HUES48 (cell line): ENCODE measurements around the gene GM2A.
"Not testable (repeated sequence)": the region's sequence is repeated elsewhere in the genome, so short reads cannot be mapped to it uniquely, and the experiment has no call there.

Experiments
- H3K27ac ChIP-seq: one replicate; pipeline ENCODE4 v1.7.0; 2013; ENCODE audit warnings: low read depth, low read length, inconsistent platforms
- H3K27me3 ChIP-seq: 2 replicates; pipeline ENCODE4 v1.6.1; 2013; ENCODE audit warnings: mild to moderate bottlenecking, low read length; ENCODE audit not compliant: control insufficient read depth, insufficient read depth
- H3K36me3 ChIP-seq: 2 replicates; pipeline ENCODE4 v1.6.1; 2013; ENCODE audit warnings: low read length; ENCODE audit not compliant: control insufficient read depth, insufficient read depth
- H3K4me1 ChIP-seq: 2 replicates; pipeline ENCODE4 v1.6.1; 2013; ENCODE audit warnings: mild to moderate bottlenecking, low read length; ENCODE audit not compliant: control insufficient read depth, insufficient read depth
- H3K4me3 ChIP-seq: 2 replicates; pipeline ENCODE4 v1.5.1; 2013; ENCODE audit warnings: mild to moderate bottlenecking, low read depth, low read length
- H3K9ac ChIP-seq: 2 replicates; pipeline ENCODE4 v1.6.1; 2013; ENCODE audit warnings: mild to moderate bottlenecking, low read depth, low read length, moderate library complexity
- H3K9me3 ChIP-seq: 2 replicates; pipeline ENCODE4 v1.6.1; 2013; ENCODE audit warnings: low read length; ENCODE audit not compliant: control insufficient read depth, insufficient read depth

The GM2A gene

GRCh38 chr5:151251621-151252020, 1.4 kb upstream of the GM2A start:
- H3K27ac ChIP-seq = no peak overlapping the region
- no peaks in the 10 kb centered on the region for H3K36me3 ChIP-seq
- H3K4me1 ChIP-seq = peaks cover 16% of the 10 kb centered on the region; the same call in 1 of the 2 replicates
- no peak overlapping the region; the same call in 1 of the 2 replicates for H3K4me3 ChIP-seq
- no peaks in the 10 kb centered on the region for H3K27me3 ChIP-seq
- H3K9ac ChIP-seq = no peak overlapping the region
- H3K9me3 ChIP-seq = no peaks in the 10 kb centered on the region

GRCh38 chr5:151253605-151253950, 593 bp downstream of the GM2A start:
- peak overlapping the region; percentile 79 for H3K4me3 ChIP-seq
- H3K4me1 ChIP-seq = peaks cover 21% of the 10 kb centered on the region; the same call in 1 of the 2 replicates
- H3K9me3 ChIP-seq = no peaks in the 10 kb centered on the region
- H3K27ac ChIP-seq = no peak overlapping the region
- H3K9ac ChIP-seq = no peak overlapping the region; the same call in 1 of the 2 replicates
- no peaks in the 10 kb centered on the region for H3K36me3 ChIP-seq
- no peaks in the 10 kb centered on the region for H3K27me3 ChIP-seq

GRCh38 chr5:151254556-151254955, 1.6 kb downstream of the GM2A start:
- Histone ChIP-seq H3K9me3 (no peaks in the 10 kb centered on the region), H3K36me3 (no peaks in the 10 kb centered on the region), H3K9ac (no peak overlapping the region), H3K27me3 (no peaks in the 10 kb centered on the region), H3K27ac (no peak overlapping the region), H3K4me1 (peaks cover 21% of the 10 kb centered on the region; the same call in 1 of the 2 replicates), H3K4me3 (no peak overlapping the region)

GRCh38 chr5:151254990-151255389, 2.0 kb downstream of the GM2A start:
- not testable (repeated sequence) for H3K36me3 ChIP-seq, H3K27ac ChIP-seq, H3K4me3 ChIP-seq, H3K9me3 ChIP-seq, H3K27me3 ChIP-seq, H3K9ac ChIP-seq
- peaks cover 21% of the 10 kb centered on the region; the same call in 1 of the 2 replicates for H3K4me1 ChIP-seq

GRCh38 chr5:151255621-151256286, 2.8 kb downstream of the GM2A start:
- H3K27ac ChIP-seq = no peak overlapping the region
- H3K4me1 ChIP-seq = peaks cover 14% of the 10 kb centered on the region; the same call in 1 of the 2 replicates
- H3K9ac ChIP-seq = no peak overlapping the region

GRCh38 chr5:151257731-151258181, 4.8 kb downstream of the GM2A start:
- H3K9me3 ChIP-seq = no peaks in the 10 kb centered on the region
- no peak overlapping the region for H3K9ac ChIP-seq
- H3K36me3 ChIP-seq = peaks cover 2% of the 10 kb centered on the region
- peak overlapping the region; percentile 25 for H3K27ac ChIP-seq
- H3K4me1 ChIP-seq = peaks cover 10% of the 10 kb centered on the region; the same call in 1 of the 2 replicates
- H3K4me3 ChIP-seq = no peak overlapping the region
- no peaks in the 10 kb centered on the region for H3K27me3 ChIP-seq

More at GRCh38 chr5:151255621-151256286, 2.8 kb downstream of the GM2A start:
- Histone ChIP-seq H3K36me3 (peaks cover 2% of the 10 kb centered on the region), H3K27me3 (no peaks in the 10 kb centered on the region), H3K4me3 (no peak overlapping the region), H3K9me3 (no peaks in the 10 kb centered on the region)

GRCh38 chr5:151258201-151258611, 5.2 kb downstream of the GM2A start:
- H3K27me3 ChIP-seq = no peaks in the 10 kb centered on the region
- H3K9ac ChIP-seq = no peak overlapping the region
- no peak overlapping the region for H3K27ac ChIP-seq
- peaks cover 10% of the 10 kb centered on the region; the same call in 1 of the 2 replicates for H3K4me1 ChIP-seq
- no peaks in the 10 kb centered on the region for H3K9me3 ChIP-seq
- no peak overlapping the region for H3K4me3 ChIP-seq
- H3K36me3 ChIP-seq = peaks cover 2% of the 10 kb centered on the region

GRCh38 chr5:151258816-151259215, 5.8 kb downstream of the GM2A start:
- peaks cover 2% of the 10 kb centered on the region for H3K36me3 ChIP-seq
- no peak overlapping the region for H3K27ac ChIP-seq
- peaks cover 8% of the 10 kb centered on the region; the same call in 1 of the 2 replicates for H3K4me1 ChIP-seq
- H3K9me3 ChIP-seq = no peaks in the 10 kb centered on the region
- no peak overlapping the region for H3K4me3 ChIP-seq
- H3K27me3 ChIP-seq = no peaks in the 10 kb centered on the region
- H3K9ac ChIP-seq = no peak overlapping the region

GRCh38 chr5:151259931-151260330, 6.9 kb downstream of the GM2A start:
- Histone ChIP-seq H3K27ac (no peak overlapping the region), H3K9me3 (no peaks in the 10 kb centered on the region), H3K27me3 (no peaks in the 10 kb centered on the region), H3K4me3 (no peak overlapping the region), H3K9ac (no peak overlapping the region), H3K36me3 (peaks cover 2% of the 10 kb centered on the region), H3K4me1 (peaks cover 5% of the 10 kb centered on the region; the same call in 1 of the 2 replicates)

- no peak overlapping the region for H3K4me3 ChIP-seq
- H3K9ac ChIP-seq = no peak overlapping the region
- no peaks in the 10 kb centered on the region for H3K27me3 ChIP-seq
- peaks cover 4% of the 10 kb centered on the region; the same call in 1 of the 2 replicates for H3K4me1 ChIP-seq
- no peaks in the 10 kb centered on the region for H3K9me3 ChIP-seq
- H3K36me3 ChIP-seq = peaks cover 13% of the 10 kb centered on the region
- no peak overlapping the region for H3K27ac ChIP-seq
Observed at GRCh38 chr5:151262532-151262931, 9.5 kb downstream of the GM2A start.

- Histone ChIP-seq H3K4me3 (no peak overlapping the region), H3K27me3 (no peaks in the 10 kb centered on the region), H3K9ac (no peak overlapping the region), H3K9me3 (no peaks in the 10 kb centered on the region), H3K4me1 (no peaks in the 10 kb centered on the region), H3K36me3 (peaks cover 22% of the 10 kb centered on the region), H3K27ac (no peak overlapping the region)
Observed at GRCh38 chr5:151264113-151264512, 11.1 kb downstream of the GM2A start.
